ENCODE results near the gene LDB2. TPM values are rescaled to one million over a fixed set of nuclear protein-coding genes. Genes with fewer than 3 reads are reported as not detected.

Gene LDB2
- total and polyA plus RNA-seq, 11 donors = 9.5 to 38.7 (median 26.3) TPM

DNA sequence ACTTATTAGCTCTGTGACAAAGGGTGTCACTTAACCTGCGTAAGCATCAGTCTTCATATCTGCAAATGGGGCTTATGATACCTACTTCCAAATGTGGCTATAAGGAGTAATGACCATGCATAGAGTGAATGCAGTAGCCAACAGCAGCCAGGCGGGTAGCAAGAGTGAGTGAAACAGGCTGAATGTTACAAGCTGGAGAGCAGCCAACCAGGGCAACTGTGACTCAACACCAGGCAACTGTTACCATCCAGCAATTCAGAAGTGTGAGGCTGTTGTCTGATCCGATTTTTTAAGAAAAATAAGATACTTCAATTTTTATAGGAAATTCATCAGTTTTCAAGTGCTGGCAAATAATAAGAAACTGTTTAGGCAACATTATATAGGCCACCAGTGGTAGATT lies 401.9 kb downstream of the LDB2 start:
- no peak for DNase-seq
- peaks cover 0 to 10% (median 4%) of the 10 kb centered on the region in 9 donors for H3K36me3 ChIP-seq
- TF ChIP-seq CTCF (IDR thresholded peaks at IDR 0.05) (no peak), POLR2A (IDR thresholded peaks at IDR 0.05) (no peak)
- peaks cover 0 to 15% (median 0%) of the 10 kb centered on the region in 12 donors for H3K9me3 ChIP-seq
- no peak overlapping the region for H3K4me3 ChIP-seq
- H3K4me1 ChIP-seq = peaks cover 0 to 4% (median 0%) of the 10 kb centered on the region in 12 donors
- no peak overlapping the region for H3K27ac ChIP-seq
- no peak for ATAC-seq
- WGBS, 4 donors = 80 to 89% (median 84%) methylated on average over 3 of the region's 3 CpGs
- no peaks in the 10 kb centered on the region for H3K27me3 ChIP-seq
- intact Hi-C loops (cut with DNase I) = no loop called here

- peaks cover 0 to 3% (median 0%) of the 10 kb centered on the region in 12 donors for H3K9me3 ChIP-seq
- H3K27me3 ChIP-seq = no peaks in the 10 kb centered on the region
- WGBS, 4 donors = 72 to 87% (median 77%) methylated on average over 4 of the region's 4 CpGs
- intact Hi-C loops (cut with DNase I) = no loop called here
- no peak for TF ChIP-seq CTCF (IDR thresholded peaks at IDR 0.05)
- no peak for TF ChIP-seq POLR2A (IDR thresholded peaks at IDR 0.05)
- no peak overlapping the region for H3K27ac ChIP-seq
- DNase-seq (no peak), ATAC-seq (no peak)
- no peaks in the 10 kb centered on the region for H3K36me3 ChIP-seq
- H3K4me1 ChIP-seq = peaks cover 0 to 4% (median 0%) of the 10 kb centered on the region in 12 donors
- H3K4me3 ChIP-seq = no peak overlapping the region
Observed at GRCh38 chr4:16492872-16493271, 405.6 kb downstream of the LDB2 start.

GRCh38 chr4:16489226-16489625 lies 409.2 kb downstream of the LDB2 start:
- intact Hi-C loops (cut with DNase I) = no loop called here

GRCh38 chr4:16488084-16488483 lies 410.4 kb downstream of the LDB2 start:
- Histone ChIP-seq H3K9me3 (peaks cover 0 to 3% (median 0%) of the 10 kb centered on the region in 12 donors), H3K27me3 (no peaks in the 10 kb centered on the region), H3K4me1 (no peaks in the 10 kb centered on the region), H3K4me3 (no peak overlapping the region), H3K27ac (no peak overlapping the region), H3K36me3 (no peaks in the 10 kb centered on the region)
- intact Hi-C loops (cut with DNase I) = no loop called here
- WGBS, 4 donors = 88 to 93% (median 92%) methylated on average over 1 of the region's 1 CpG
- no peak for DNase-seq
- TF ChIP-seq CTCF (IDR thresholded peaks at IDR 0.05) (no peak), POLR2A (IDR thresholded peaks at IDR 0.05) (no peak)
- ATAC-seq = no peak

More at GRCh38 chr4:16489226-16489625, 409.2 kb downstream of the LDB2 start:
- Histone ChIP-seq H3K9me3 (peaks cover 0 to 3% (median 0%) of the 10 kb centered on the region in 12 donors), H3K4me1 (peaks cover 0 to 4% (median 0%) of the 10 kb centered on the region in 12 donors), H3K4me3 (no peak overlapping the region), H3K27me3 (no peaks in the 10 kb centered on the region), H3K27ac (no peak overlapping the region), H3K36me3 (no peaks in the 10 kb centered on the region)
- 39 to 49% (median 45%) methylated on average over 3 of the region's 3 CpGs for WGBS, 4 donors
- ATAC-seq (no peak), DNase-seq (no peak)
- TF ChIP-seq POLR2A (IDR thresholded peaks at IDR 0.05) (no peak), CTCF (IDR thresholded peaks at IDR 0.05) (no peak)

All from heart left ventricle (tissue), 16 donors.